Measurements from ENCODE around the gene SORCS2. TPM values are rescaled to one million over a fixed set of nuclear protein-coding genes. Genes with fewer than 3 reads are reported as not detected.

SORCS2 gene
- polyA plus RNA-seq, 1 of the 3 experiments (the other 2 are of a cell fraction) = 1.6 TPM

- no peak overlapping the region for H2AFZ ChIP-seq (ENCODE audit: low read depth)
- no peak for TF ChIP-seq SMC3 (IDR thresholded peaks at IDR 0.05; ENCODE audit: low read depth, low read length)
- TF ChIP-seq, protein P1, sequence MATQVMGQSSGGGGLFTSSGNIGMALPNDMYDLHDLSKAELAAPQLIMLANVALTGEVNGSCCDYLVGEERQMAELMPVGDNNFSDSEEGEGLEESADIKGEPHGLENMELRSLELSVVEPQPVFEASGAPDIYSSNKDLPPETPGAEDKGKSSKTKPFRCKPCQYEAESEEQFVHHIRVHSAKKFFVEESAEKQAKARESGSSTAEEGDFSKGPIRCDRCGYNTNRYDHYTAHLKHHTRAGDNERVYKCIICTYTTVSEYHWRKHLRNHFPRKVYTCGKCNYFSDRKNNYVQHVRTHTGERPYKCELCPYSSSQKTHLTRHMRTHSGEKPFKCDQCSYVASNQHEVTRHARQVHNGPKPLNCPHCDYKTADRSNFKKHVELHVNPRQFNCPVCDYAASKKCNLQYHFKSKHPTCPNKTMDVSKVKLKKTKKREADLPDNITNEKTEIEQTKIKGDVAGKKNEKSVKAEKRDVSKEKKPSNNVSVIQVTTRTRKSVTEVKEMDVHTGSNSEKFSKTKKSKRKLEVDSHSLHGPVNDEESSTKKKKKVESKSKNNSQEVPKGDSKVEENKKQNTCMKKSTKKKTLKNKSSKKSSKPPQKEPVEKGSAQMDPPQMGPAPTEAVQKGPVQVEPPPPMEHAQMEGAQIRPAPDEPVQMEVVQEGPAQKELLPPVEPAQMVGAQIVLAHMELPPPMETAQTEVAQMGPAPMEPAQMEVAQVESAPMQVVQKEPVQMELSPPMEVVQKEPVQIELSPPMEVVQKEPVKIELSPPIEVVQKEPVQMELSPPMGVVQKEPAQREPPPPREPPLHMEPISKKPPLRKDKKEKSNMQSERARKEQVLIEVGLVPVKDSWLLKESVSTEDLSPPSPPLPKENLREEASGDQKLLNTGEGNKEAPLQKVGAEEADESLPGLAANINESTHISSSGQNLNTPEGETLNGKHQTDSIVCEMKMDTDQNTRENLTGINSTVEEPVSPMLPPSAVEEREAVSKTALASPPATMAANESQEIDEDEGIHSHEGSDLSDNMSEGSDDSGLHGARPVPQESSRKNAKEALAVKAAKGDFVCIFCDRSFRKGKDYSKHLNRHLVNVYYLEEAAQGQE (IDR thresholded peaks at IDR 0.05; ENCODE audit: low read depth, low read length) = no peak
- H3K79me2 ChIP-seq (ENCODE audit: insufficient read depth) = no peaks in the 10 kb centered on the region
- peaks cover 0 to 10% of the 10 kb centered on the region in 2 experiments; a peak in 1 of 4 replicates for H3K4me1 ChIP-seq (ENCODE audit: control insufficient read depth in 1 of 2, insufficient read depth in 2 of 2, low read depth in 1 of 2, low read length in 1 of 2)
- H3K27me3 ChIP-seq (ENCODE audit: insufficient read depth) = no peaks in the 10 kb centered on the region
- peak; percentile 12 for DNase-seq
- H3K4me2 ChIP-seq = no peak overlapping the region
- no peaks in the 10 kb centered on the region for H3K9me2 ChIP-seq
- ChIA-PET CTCF (interaction anchor here (1.2 kb wide), 1 partner anchor 14 kb away, joined by 4 read pairs; no protein-coding TSS in a partner anchor), POLR2A (no interaction called here)
- no peaks in the 10 kb centered on the region for H3K9me3 ChIP-seq
- H4K20me1 ChIP-seq (ENCODE audit: insufficient read depth) = no peaks in the 10 kb centered on the region
- peaks cover 3% of the 10 kb centered on the region for H3F3A ChIP-seq (replicated peaks; ENCODE audit: insufficient read depth)
- no peaks in the 10 kb centered on the region for H3K36me3 ChIP-seq (replicated peaks in 1 of 2; ENCODE audit: control insufficient read depth in 1 of 2, insufficient read depth in 2 of 2, low read length in 1 of 2)
- WGBS (ENCODE audit: low lambda C conversion rate) = 67% methylated on average over 19 of the region's 28 CpGs
- H3K9ac ChIP-seq = no peak overlapping the region
- no peak overlapping the region for H3K4me3 ChIP-seq (ENCODE audit: low read depth in 2 of 2, low read length in 1 of 2)
- no peak overlapping the region for H3K27ac ChIP-seq (ENCODE audit: low read depth in 2 of 2, low read length in 1 of 2)
Measured at GRCh38 chr4:7384003-7384928, 191.9 kb downstream of the SORCS2 start.

- POLR2A ChIA-PET = no interaction called here
- no peak overlapping the region for H3K4me3 ChIP-seq (ENCODE audit: low read depth in 2 of 2, low read length in 1 of 2)
- H4K20me1 ChIP-seq (ENCODE audit: insufficient read depth) = no peaks in the 10 kb centered on the region
- no peaks in the 10 kb centered on the region for H3K9me3 ChIP-seq
- H3K9me2 ChIP-seq = no peaks in the 10 kb centered on the region
- no peak overlapping the region for H3K4me2 ChIP-seq
- no peaks in the 10 kb centered on the region for H3K27me3 ChIP-seq (ENCODE audit: insufficient read depth)
- H3K36me3 ChIP-seq (replicated peaks in 1 of 2; ENCODE audit: control insufficient read depth in 1 of 2, insufficient read depth in 2 of 2, low read length in 1 of 2) = no peaks in the 10 kb centered on the region
- DNase-seq = peak; percentile 7
- H3K4me1 ChIP-seq (ENCODE audit: control insufficient read depth in 1 of 2, insufficient read depth in 2 of 2, low read depth in 1 of 2, low read length in 1 of 2) = peaks cover 0 to 10% of the 10 kb centered on the region in 2 experiments; a peak in 1 of 4 replicates
- no peak overlapping the region for H2AFZ ChIP-seq (ENCODE audit: low read depth)
- H3K79me2 ChIP-seq (ENCODE audit: insufficient read depth) = no peaks in the 10 kb centered on the region
- no peak overlapping the region for H3K9ac ChIP-seq
- CTCF ChIA-PET = interaction anchor here (1.2 kb wide), 1 partner anchor 13 kb away, joined by 4 read pairs; no protein-coding TSS in a partner anchor
- no peak overlapping the region for H3K27ac ChIP-seq (ENCODE audit: low read depth in 2 of 2, low read length in 1 of 2)
- H3F3A ChIP-seq (replicated peaks; ENCODE audit: insufficient read depth) = peaks cover 3% of the 10 kb centered on the region
- 48% methylated on average over 9 of the region's 12 CpGs for WGBS (ENCODE audit: low lambda C conversion rate)
- TF ChIP-seq MXI1 (IDR thresholded peaks at IDR 0.05; ENCODE audit: low read depth, low read length) (no peak), NFIC (IDR thresholded peaks at IDR 0.05; ENCODE audit: borderline replicate concordance) (no peak), FOXJ3 (CRISPR knock-in tag; IDR thresholded peaks at IDR 0.05) (no peak), RCOR1 (IDR thresholded peaks at IDR 0.05; ENCODE audit: low read length) (no peak), FOSL2 (IDR thresholded peaks at IDR 0.05; ENCODE audit: borderline replicate concordance, low read depth) (no peak), SIN3A (IDR thresholded peaks at IDR 0.05; ENCODE audit: borderline replicate concordance, low read depth, low read length) (no peak), POLR2AphosphoS5 (IDR thresholded peaks at IDR 0.05; ENCODE audit: low read depth, low read length) (no peak), TEAD4 (IDR thresholded peaks at IDR 0.05; ENCODE audit: borderline replicate concordance, insufficient read depth) (no peak), GATA2 (CRISPR knock-in tag; IDR thresholded peaks at IDR 0.05) (no peak), RAD21 (IDR thresholded peaks at IDR 0.05; ENCODE audit: low read length) (no peak), PBX3 (IDR thresholded peaks at IDR 0.05) (no peak), EZH2phosphoT487 (IDR thresholded peaks at IDR 0.05; ENCODE audit: borderline replicate concordance, low read depth) (no peak), TAF1 (IDR thresholded peaks at IDR 0.05; ENCODE audit: borderline replicate concordance, low read depth, low read length) (no peak), GABPA (IDR thresholded peaks at IDR 0.05; ENCODE audit: low read depth) (no peak), TCF12 (IDR thresholded peaks at IDR 0.05) (no peak)
- TF ChIP-seq, protein P2, sequence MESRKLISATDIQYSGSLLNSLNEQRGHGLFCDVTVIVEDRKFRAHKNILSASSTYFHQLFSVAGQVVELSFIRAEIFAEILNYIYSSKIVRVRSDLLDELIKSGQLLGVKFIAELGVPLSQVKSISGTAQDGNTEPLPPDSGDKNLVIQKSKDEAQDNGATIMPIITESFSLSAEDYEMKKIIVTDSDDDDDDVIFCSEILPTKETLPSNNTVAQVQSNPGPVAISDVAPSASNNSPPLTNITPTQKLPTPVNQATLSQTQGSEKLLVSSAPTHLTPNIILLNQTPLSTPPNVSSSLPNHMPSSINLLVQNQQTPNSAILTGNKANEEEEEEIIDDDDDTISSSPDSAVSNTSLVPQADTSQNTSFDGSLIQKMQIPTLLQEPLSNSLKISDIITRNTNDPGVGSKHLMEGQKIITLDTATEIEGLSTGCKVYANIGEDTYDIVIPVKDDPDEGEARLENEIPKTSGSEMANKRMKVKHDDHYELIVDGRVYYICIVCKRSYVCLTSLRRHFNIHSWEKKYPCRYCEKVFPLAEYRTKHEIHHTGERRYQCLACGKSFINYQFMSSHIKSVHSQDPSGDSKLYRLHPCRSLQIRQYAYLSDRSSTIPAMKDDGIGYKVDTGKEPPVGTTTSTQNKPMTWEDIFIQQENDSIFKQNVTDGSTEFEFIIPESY (IDR thresholded peaks at IDR 0.05; ENCODE audit: borderline replicate concordance, low read depth) = no peak
Measured at GRCh38 chr4:7384929-7385890, 192.9 kb downstream of the SORCS2 start.

Measured in SK-N-SH (cell line).